ENCODE measurements around the gene CPAMD8.
"Not testable (repeated sequence)": the region's sequence is repeated elsewhere in the genome, so short reads cannot be mapped to it uniquely, and the experiment has no call there.

Gene CPAMD8

GRCh38 chr19:16998635-16999194 lies 27.9 kb downstream of the CPAMD8 start:
- H3K9ac ChIP-seq, result no peak overlapping the region
- TF ChIP-seq CTCF (IDR thresholded peaks at IDR 0.05), result no peak
- H3K4me3 ChIP-seq (ENCODE audit: low read depth, low read length), result no peak overlapping the region
- no peaks in the 10 kb centered on the region for H3K27me3 ChIP-seq (ENCODE audit: control insufficient read depth, insufficient read depth, low read length)
- no peaks in the 10 kb centered on the region for H3K36me3 ChIP-seq (ENCODE audit: control insufficient read depth, insufficient read depth, low read length)
- H3K9me3 ChIP-seq (ENCODE audit: control insufficient read depth, low read length), result no peaks in the 10 kb centered on the region
- no peak overlapping the region for H3K27ac ChIP-seq
- H3K79me2 ChIP-seq, result no peaks in the 10 kb centered on the region
- no peak overlapping the region for H2AFZ ChIP-seq
- H3K4me1 ChIP-seq, result no peaks in the 10 kb centered on the region
- no peak overlapping the region for H3K4me2 ChIP-seq (ENCODE audit: low read length)

GRCh38 chr19:16996838-16997490 lies 29.6 kb downstream of the CPAMD8 start:
- not testable (repeated sequence) for H3K9ac ChIP-seq; H3K4me1 ChIP-seq; H3K4me3 ChIP-seq (ENCODE audit: low read depth, low read length); H3K36me3 ChIP-seq (ENCODE audit: control insufficient read depth, insufficient read depth, low read length); H3K4me2 ChIP-seq (ENCODE audit: low read length); H3K27ac ChIP-seq; H3K79me2 ChIP-seq; H2AFZ ChIP-seq; H3K9me3 ChIP-seq (ENCODE audit: control insufficient read depth, low read length); H3K27me3 ChIP-seq (ENCODE audit: control insufficient read depth, insufficient read depth, low read length)

- Histone ChIP-seq H3K79me2 (no peaks in the 10 kb centered on the region), H3K4me3 (ENCODE audit: low read depth, low read length) (no peak overlapping the region), H3K27me3 (ENCODE audit: control insufficient read depth, insufficient read depth, low read length) (no peaks in the 10 kb centered on the region), H3K9me3 (ENCODE audit: control insufficient read depth, low read length) (no peaks in the 10 kb centered on the region), H3K4me1 (no peaks in the 10 kb centered on the region), H3K36me3 (ENCODE audit: control insufficient read depth, insufficient read depth, low read length) (no peaks in the 10 kb centered on the region), H3K27ac (no peak overlapping the region), H3K4me2 (ENCODE audit: low read length) (no peak overlapping the region), H2AFZ (no peak overlapping the region), H3K9ac (no peak overlapping the region)
- no peak for TF ChIP-seq CTCF (IDR thresholded peaks at IDR 0.05)
These were observed 37.9 kb downstream of the CPAMD8 start for GRCh38 chr19:16988661-16989060.

- Histone ChIP-seq H3K4me2 (ENCODE audit: low read length) (no peak overlapping the region), H3K9me3 (ENCODE audit: control insufficient read depth, low read length) (no peaks in the 10 kb centered on the region), H3K4me3 (ENCODE audit: low read depth, low read length) (no peak overlapping the region), H3K4me1 (no peaks in the 10 kb centered on the region), H3K79me2 (no peaks in the 10 kb centered on the region), H3K36me3 (ENCODE audit: control insufficient read depth, insufficient read depth, low read length) (no peaks in the 10 kb centered on the region), H2AFZ (no peak overlapping the region), H3K27ac (no peak overlapping the region), H3K27me3 (ENCODE audit: control insufficient read depth, insufficient read depth, low read length) (no peaks in the 10 kb centered on the region), H3K9ac (no peak overlapping the region)
- TF ChIP-seq CTCF (IDR thresholded peaks at IDR 0.05), result no peak
These were observed 41.2 kb downstream of the CPAMD8 start for GRCh38 chr19:16985403-16985802.

DNA sequence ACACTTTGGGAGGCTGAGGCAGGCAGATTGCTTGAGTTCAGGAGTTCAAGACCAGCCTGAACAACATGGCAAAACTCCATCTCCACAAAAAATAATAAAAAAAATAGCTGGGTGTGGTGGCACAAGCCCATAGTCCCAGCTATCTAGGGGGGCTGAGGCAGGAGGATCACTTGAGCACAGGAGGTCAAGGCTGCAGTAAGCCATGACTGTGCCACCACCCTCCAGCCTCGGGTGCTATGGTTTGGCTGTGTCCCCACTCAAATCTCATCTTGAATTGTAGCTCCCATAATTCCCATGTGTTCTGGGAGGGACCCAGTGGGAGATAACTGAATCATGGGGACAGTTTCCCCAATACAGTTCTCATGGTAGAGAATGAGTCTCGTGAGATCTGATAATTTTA lies 44.0 kb downstream of the CPAMD8 start:
- not testable (repeated sequence) for H3K4me3 ChIP-seq (ENCODE audit: low read depth, low read length); H3K9me3 ChIP-seq (ENCODE audit: control insufficient read depth, low read length); H3K27ac ChIP-seq; H3K4me2 ChIP-seq (ENCODE audit: low read length); H3K79me2 ChIP-seq; H3K9ac ChIP-seq; H3K27me3 ChIP-seq (ENCODE audit: control insufficient read depth, insufficient read depth, low read length); H3K36me3 ChIP-seq (ENCODE audit: control insufficient read depth, insufficient read depth, low read length); H3K4me1 ChIP-seq; H2AFZ ChIP-seq

All from parathyroid adenoma (tissue), 2 donors.